OCI-LY7 (cell line): Measurements from ENCODE around the gene LRRK1. TPM values are rescaled to one million over a fixed set of nuclear protein-coding genes. Genes with fewer than 3 reads are reported as not detected.

Experiments used
- BruUV-seq: library from RNA; stranded (reverse); fragments of 400-500 nt; replicated peaks from 2 replicates; lab custom pipeline; 2021; lab: Mats Ljungman, UMichigan
- CTCF ChIA-PET: fragments of 300-600 bp; sonication (Branson Sonifier 250); formaldehyde crosslinking; loops from one replicate; lab custom pipeline; 2022; ENCODE audit warnings: antibody characterized with exemption; ENCODE audit not compliant: unreplicated experiment; lab: Charles Lee
- POLR2A ChIA-PET: fragments of 300-600 bp; sonication (Branson Sonifier 250); formaldehyde crosslinking; loops from one replicate; lab custom pipeline; 2022; ENCODE audit warnings: antibody characterized with exemption; lab: Charles Lee
- DNase-seq: peaks from one replicate; pipeline ENCODE4 v3.0.0-alpha.2; 2015; ENCODE audit warnings: low spot score
- H2AFZ ChIP-seq: fragments of 200-600 bp; sonication (generic), shearing (Covaris generic); 2 replicates; pipeline ENCODE4 v1.6.1; 2014; ENCODE audit warnings: mild to moderate bottlenecking, antibody characterized with exemption, low read length, moderate library complexity
- H3K27ac ChIP-seq: fragments of 200-600 bp; sonication (generic); 2 replicates; pipeline ENCODE4 v1.5.1; 2014; ENCODE audit warnings: mixed run types, low read depth, mild to moderate bottlenecking, moderate library complexity, low read length, inconsistent platforms; ENCODE audit not compliant: poor library complexity, severe bottlenecking
- H3K36me3 ChIP-seq: fragments of 200-600 bp; sonication (generic); 2 replicates; pipeline ENCODE4 v1.6.1; 2014; ENCODE audit warnings: mild to moderate bottlenecking, antibody characterized with exemption, low read length, moderate library complexity, mixed read lengths; ENCODE audit not compliant: insufficient read depth
- H3K4me1 ChIP-seq: fragments of 200-600 bp; sonication (generic); 2 replicates; pipeline ENCODE4 v1.5.1; 2014; ENCODE audit warnings: mild to moderate bottlenecking, low read length; ENCODE audit not compliant: insufficient read depth, poor library complexity, severe bottlenecking
- H3K4me2 ChIP-seq: fragments of 200-600 bp; sonication (generic); 2 replicates; pipeline ENCODE4 v1.6.1; 2014; ENCODE audit warnings: mild to moderate bottlenecking, low read length
- H3K4me3 ChIP-seq: fragments of 200-600 bp; sonication (generic); 2 replicates; pipeline ENCODE4 v1.5.1; 2014; ENCODE audit warnings: mild to moderate bottlenecking, low read depth, low read length; ENCODE audit not compliant: poor library complexity, severe bottlenecking
- H3K79me2 ChIP-seq: fragments of 200-600 bp; sonication (generic); 2 replicates; pipeline ENCODE4 v1.6.1; 2016; ENCODE audit warnings: low read depth, mild to moderate bottlenecking, low read length, moderate library complexity, mixed read lengths; ENCODE audit not compliant: insufficient read depth
- H3K9me2 ChIP-seq: fragments of 200-600 bp; sonication (generic); 2 replicates; pipeline ENCODE4 v1.6.1; 2016; ENCODE audit warnings: mild to moderate bottlenecking, low read length, mixed read lengths; ENCODE audit not compliant: insufficient read depth
- H3K9me3 ChIP-seq: fragments of 200-600 bp; sonication (generic); 2 replicates; pipeline ENCODE4 v1.6.1; 2014; ENCODE audit warnings: mild to moderate bottlenecking, mixed run types, low read length, mixed read lengths
- H4K20me1 ChIP-seq: fragments of 200-600 bp; sonication (generic); 2 replicates; pipeline ENCODE4 v1.6.1; 2014; ENCODE audit warnings: mild to moderate bottlenecking, antibody characterized with exemption, low read length, moderate library complexity, mixed read lengths; ENCODE audit not compliant: insufficient read depth
- EZH2phosphoT487 ChIP-seq: fragments of 200-600 bp; sonication (generic); IDR thresholded peaks from 2 replicates; pipeline ENCODE4 v1.6.1; 2018; ENCODE audit warnings: low read depth, borderline replicate concordance, mild to moderate bottlenecking, mixed run types, antibody characterized with exemption, low read length, moderate library complexity, mixed read lengths
- intact Hi-C: fragments of 100-400 bp; cut with micrococcal nuclease; formaldehyde crosslinking; loops from one replicate; pipeline ENCODE4 v1.10.0; 2022; ENCODE audit not compliant: unreplicated experiment
- total RNA-seq, 2 experiments: library from RNA; depleted of rRNA in 1 of 2; stranded (reverse); fragments of >200 nt in 1 of 2; shearing (Covaris generic) in 1 of 2; gene quantifications; 2 replicates each; pipeline ENCODE4 v1.2.3, GENCODE V29; 2014 to 2022
- TF ChIP-seq, protein P1 (sequence below): fragments of 200-600 bp; sonication (generic); conservative IDR thresholded peaks from 2 replicates; pipeline ENCODE4 v1.5.1; 2014; ENCODE audit warnings: mild to moderate bottlenecking, antibody characterized with exemption, low read length, moderate library complexity, mixed read lengths

Gene LRRK1
- total RNA-seq, 2 experiments from 2014 or later, result 92.3 to 233 TPM

DNA sequence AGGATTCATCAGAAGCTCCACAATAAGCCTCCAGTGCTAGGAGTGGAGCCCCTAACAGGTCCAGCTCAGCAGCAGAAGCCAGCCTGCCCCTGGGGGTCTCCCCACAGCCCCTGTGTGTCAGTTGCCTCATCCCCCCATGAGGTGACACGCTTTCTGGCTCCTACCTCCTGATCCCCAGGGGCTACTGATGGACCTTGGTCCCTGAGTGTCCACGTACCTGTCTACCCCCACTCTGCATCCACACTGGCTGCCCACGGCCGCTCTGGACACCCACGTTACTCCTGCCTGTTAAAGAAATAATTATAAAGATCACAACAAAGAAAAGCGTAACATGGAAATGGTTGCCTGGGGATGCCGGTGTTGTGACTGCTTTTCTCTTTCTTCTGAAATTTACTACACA lies 189.6 kb downstream of the LRRK1 start:
- CTCF ChIA-PET, result interaction anchor here (0.6 kb wide), 1 partner anchor 81 kb away, joined by 3 read pairs; no protein-coding TSS in a partner anchor
- H3K4me3 ChIP-seq, result no peak overlapping the region
- no peaks in the 10 kb centered on the region for H3K9me3 ChIP-seq
- no peak for DNase-seq
- no peaks in the 10 kb centered on the region for H4K20me1 ChIP-seq
- no peaks in the 10 kb centered on the region for H3K79me2 ChIP-seq
- POLR2A ChIA-PET, result no interaction called here
- BruUV-seq, result no TSS peak
- H2AFZ ChIP-seq, result no peak overlapping the region
- no peak overlapping the region for H3K4me2 ChIP-seq
- intact Hi-C loops, result no loop called here
- H3K4me1 ChIP-seq, result no peaks in the 10 kb centered on the region
- TF ChIP-seq, protein P1, sequence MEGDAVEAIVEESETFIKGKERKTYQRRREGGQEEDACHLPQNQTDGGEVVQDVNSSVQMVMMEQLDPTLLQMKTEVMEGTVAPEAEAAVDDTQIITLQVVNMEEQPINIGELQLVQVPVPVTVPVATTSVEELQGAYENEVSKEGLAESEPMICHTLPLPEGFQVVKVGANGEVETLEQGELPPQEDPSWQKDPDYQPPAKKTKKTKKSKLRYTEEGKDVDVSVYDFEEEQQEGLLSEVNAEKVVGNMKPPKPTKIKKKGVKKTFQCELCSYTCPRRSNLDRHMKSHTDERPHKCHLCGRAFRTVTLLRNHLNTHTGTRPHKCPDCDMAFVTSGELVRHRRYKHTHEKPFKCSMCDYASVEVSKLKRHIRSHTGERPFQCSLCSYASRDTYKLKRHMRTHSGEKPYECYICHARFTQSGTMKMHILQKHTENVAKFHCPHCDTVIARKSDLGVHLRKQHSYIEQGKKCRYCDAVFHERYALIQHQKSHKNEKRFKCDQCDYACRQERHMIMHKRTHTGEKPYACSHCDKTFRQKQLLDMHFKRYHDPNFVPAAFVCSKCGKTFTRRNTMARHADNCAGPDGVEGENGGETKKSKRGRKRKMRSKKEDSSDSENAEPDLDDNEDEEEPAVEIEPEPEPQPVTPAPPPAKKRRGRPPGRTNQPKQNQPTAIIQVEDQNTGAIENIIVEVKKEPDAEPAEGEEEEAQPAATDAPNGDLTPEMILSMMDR, result no peak
- no peak for TF ChIP-seq EZH2phosphoT487
- no peaks in the 10 kb centered on the region for H3K9me2 ChIP-seq
- no peak overlapping the region for H3K27ac ChIP-seq
- no peaks in the 10 kb centered on the region for H3K36me3 ChIP-seq

DNA sequence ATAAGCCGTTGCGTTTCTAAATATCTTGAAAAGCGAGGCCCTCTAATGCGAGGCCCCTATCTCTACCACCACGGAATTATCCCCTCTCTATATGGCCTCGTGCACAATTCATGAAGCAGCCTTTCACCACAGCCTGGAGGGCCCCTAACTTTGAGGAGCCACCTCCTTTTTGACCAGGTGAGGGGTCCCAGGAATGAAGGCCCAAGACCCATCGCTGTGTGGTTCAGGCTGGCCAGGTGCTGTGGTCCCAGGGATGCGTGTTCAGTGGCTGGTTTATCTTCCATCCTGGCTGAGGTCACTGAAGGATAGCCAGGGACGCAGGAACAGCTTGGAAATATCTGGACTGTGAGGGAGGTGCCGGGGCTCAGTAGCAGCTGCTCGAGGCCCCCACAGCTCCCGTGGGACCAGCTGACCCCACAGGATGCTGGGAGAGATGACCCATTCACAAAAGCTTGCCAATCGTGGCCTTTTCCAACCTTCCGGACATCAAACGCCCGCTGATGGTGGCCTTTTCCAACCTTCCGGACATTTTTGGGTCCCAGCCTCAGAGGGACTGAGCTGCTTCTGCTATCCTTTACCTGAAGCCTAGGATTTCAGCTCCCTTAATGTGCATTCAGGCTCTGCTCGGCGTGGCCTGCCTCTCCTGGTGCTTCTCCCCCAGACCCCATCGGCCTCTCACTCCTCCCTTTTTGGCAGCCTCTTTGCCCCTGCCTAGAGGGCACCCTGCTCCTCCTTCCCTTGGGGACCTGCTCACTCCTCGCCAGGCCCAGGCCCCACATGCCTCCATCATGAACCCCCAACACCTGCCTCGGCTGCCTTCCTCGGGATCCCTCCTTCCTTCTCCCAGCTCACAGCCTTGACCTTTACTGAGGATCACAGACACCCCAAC lies 191.8 kb downstream of the LRRK1 start:
- Histone ChIP-seq H3K4me1 (no peaks in the 10 kb centered on the region), H3K9me2 (no peaks in the 10 kb centered on the region), H3K9me3 (no peaks in the 10 kb centered on the region), H3K4me2 (no peak overlapping the region), H3K27ac (no peak overlapping the region), H4K20me1 (no peaks in the 10 kb centered on the region), H2AFZ (no peak overlapping the region), H3K79me2 (no peaks in the 10 kb centered on the region), H3K4me3 (no peak overlapping the region), H3K36me3 (no peaks in the 10 kb centered on the region)
- POLR2A ChIA-PET, result no interaction called here
- intact Hi-C loops, result no loop called here
- DNase-seq, result no peak
- TF ChIP-seq, protein P1, result no peak
- no peak for TF ChIP-seq EZH2phosphoT487
- no TSS peak for BruUV-seq
- CTCF ChIA-PET, result no interaction called here
